Activated T-helper 1 cell treated with anti-CD3 and anti-CD28 coated beads, Interleukin-2, amount 50 U/mL, for 16 hours (primary cell): ENCODE measurements around the gene CACNA1F.
A peak's percentile ranks its signal among the peaks of the same experiment; 100 is the strongest.

ENCODE experiments used
- DNase-seq, 2 donors: peaks; one replicate each; pipeline ENCODE4 v3.0.0-alpha.2; 2020; ENCODE audit warnings: low read depth in 1 of 2, low spot score in 1 of 2

CACNA1F gene

GRCh38 chrX:49199315-49199595 lies 33.9 kb downstream of the CACNA1F start:
- DNase-seq: no peak

DNA sequence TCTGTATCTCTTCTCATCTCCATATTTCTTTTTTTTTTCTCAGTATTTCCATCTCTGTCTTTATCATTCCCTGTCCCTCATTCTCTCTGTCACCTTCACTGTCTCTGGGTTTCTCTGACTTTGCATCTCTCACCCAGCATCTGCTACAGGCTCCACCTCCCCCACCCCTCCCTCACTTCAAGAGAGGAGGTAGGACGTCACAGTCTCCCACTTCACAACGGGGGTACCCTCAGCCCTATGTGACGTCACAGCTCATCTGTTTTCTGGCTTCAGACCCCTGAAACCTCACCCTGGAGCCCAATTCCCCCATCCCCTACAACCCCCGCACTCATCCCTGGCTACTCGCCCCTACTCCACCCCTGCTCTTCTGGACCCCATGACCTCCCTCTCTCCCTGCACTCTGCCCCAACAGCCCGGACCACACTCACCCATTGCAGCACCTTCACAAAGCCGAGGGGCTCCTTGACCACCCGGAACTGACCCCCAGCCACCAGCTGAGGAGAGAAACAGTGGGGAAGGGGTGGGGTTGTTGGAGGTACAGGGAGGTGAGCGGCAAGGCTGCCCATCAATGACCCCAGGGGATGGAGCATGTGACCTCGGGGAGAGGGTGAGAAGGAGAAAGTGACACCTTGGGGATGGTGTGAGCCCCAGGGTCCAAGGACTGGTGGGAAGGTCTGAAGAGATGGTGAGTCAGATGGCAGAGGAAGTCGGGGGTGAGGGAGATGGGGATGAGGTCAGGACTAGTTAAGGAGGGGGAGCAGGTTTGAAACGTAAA lies 34.4 kb downstream of the CACNA1F start:
- no peak for DNase-seq

GRCh38 chrX:49197543-49198087 lies 35.5 kb downstream of the CACNA1F start:
- DNase-seq: no peak

GRCh38 chrX:49193542-49193964 lies 39.6 kb downstream of the CACNA1F start:
- DNase-seq: no peak

GRCh38 chrX:49192722-49193328 lies 40.3 kb downstream of the CACNA1F start:
- DNase-seq: no peak

GRCh38 chrX:49191574-49192011 lies 41.5 kb downstream of the CACNA1F start:
- no peak for DNase-seq

DNA sequence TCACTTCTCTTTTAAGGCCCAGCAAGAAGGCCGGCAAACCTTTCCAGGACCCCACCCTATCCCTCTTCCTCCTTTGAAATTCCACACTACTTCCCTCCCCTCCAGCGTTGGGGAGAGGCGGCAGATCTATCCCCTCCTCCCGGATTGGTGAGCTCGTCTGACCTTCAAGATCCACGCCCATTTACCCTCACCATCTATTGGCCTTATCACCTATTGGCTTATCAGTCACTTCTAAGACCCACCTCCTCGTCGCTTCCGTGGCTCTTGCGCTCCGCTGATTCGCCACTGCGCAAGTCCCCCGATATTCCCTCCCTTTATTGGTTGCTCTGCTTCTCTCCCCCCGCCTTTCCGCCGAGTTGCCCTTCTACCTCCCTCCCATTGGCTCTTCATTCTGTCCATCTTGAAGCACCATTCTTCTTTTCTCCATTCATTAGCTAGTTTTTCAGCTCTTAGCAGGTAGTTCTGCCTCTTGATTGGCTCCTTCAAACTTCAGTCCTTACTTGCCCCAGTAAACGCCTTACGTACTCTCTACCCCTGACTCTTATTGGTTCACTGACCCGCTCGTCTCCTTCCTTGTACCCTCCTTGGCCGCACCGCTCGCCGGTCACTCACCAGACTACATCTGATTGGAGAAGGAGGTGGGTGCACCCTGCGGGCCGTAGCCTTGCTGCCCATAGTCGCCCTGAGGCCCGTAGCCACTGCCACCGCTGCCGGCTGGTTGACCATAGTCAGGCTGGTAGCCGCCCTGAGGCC lies 42.1 kb downstream of the CACNA1F start:
- peak; percentile 50 to 74 for DNase-seq

- no peak for DNase-seq
Measured at GRCh38 chrX:49189606-49190005, 43.5 kb downstream of the CACNA1F start.

DNA sequence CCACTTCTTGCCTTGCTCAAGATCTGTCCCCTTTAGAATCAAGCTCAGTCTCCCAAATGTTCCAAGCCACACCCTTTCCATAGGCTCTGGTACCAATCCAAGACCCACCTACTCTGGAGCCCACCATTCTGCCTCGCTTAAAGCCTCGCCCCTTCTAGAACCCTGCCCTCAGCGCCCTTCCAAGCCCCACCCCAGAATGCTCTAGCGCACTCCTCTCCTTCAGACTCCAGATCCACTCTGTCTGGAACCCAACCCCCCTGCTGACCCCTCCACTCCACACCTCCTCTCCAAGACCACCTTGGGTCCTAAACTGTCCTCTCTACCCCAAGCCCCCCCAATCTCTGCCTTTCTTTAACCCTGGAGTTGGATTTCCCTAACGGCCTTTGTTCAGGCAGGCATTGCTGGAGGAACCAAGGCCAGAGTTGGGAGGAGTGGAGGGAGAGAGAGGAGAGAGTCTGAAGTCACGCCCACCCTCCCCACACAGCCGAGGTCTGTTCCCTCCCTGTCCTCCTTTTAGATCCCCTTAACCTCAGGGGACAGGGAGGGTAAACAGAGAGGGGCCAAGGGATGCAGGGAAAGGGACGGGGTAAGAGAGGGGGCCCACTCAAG lies 44.6 kb downstream of the CACNA1F start:
- DNase-seq: no peak

DNA sequence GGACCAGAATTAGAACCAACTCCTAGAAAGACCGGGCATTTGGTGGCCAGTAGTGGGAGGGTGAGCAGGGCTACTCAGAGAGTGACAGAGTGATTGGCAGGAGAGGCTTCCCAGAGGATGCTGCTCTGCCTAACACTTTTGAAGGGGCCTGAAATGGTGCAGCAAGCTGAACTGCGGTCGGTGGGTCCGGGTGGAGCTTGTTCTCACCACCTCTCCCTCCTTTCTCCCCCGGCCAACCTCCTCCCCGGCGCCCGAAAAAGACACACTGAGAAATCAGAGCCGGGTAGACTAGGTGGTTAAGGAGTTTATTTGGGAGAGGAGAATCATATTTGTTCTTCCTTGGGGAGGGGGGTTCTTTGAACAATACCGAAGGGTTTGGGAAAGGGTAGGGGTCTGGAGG lies 45.6 kb downstream of the CACNA1F start:
- no peak for DNase-seq

GRCh38 chrX:49187028-49187394 lies 46.1 kb downstream of the CACNA1F start:
- DNase-seq: no peak

DNA sequence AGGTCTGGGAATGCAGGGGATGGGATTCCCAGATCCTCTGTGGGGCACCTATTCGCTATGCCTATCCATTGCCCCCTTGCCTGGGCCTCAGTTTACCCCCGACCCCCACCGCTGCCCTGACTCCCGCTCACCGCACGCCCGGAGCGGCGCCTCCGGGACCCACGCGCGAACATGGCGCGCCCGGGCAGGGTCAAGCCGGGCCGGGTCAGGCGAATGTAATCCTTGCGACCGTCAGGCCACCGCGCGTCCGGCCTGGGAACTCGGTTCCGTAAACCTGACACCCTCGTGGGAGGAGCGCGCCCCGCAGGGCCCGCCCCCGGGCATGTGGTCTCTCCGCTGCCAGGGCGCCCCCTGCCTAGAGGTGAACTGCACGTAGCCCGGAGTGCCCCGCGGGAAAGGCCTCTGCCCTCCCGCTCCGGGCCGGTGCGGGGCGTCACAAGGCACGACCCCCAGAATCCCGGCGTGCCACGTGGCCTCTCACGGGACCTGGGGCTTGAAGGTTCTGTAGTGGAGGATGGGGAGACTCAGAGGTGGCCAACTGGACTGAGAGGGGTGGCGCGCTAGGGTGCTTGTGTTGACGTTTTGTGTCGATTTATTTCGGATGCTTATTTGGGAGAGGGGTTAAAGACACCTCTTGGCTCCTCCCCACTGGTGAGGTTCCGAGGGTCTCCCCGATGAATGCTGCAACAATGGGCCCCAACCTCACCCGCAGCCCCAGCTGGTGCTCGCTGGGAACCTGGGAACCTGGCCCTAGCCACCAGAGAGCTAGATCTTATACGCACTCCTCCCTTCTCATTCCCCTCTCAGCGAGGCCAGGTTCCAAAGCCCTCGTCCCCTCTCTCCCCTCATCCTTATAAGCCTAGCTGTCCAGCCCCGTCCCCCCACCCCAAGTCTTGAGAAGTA lies 46.8 kb downstream of the CACNA1F start, which contains the start of gene PRICKLE3:
Gene PRICKLE3 (minus strand): TSS at position 249 of the 903 bp plus-strand sequence. CDS start 76 bp downstream, at position 173.
- peak; percentile 46 to 54 for DNase-seq

DNA sequence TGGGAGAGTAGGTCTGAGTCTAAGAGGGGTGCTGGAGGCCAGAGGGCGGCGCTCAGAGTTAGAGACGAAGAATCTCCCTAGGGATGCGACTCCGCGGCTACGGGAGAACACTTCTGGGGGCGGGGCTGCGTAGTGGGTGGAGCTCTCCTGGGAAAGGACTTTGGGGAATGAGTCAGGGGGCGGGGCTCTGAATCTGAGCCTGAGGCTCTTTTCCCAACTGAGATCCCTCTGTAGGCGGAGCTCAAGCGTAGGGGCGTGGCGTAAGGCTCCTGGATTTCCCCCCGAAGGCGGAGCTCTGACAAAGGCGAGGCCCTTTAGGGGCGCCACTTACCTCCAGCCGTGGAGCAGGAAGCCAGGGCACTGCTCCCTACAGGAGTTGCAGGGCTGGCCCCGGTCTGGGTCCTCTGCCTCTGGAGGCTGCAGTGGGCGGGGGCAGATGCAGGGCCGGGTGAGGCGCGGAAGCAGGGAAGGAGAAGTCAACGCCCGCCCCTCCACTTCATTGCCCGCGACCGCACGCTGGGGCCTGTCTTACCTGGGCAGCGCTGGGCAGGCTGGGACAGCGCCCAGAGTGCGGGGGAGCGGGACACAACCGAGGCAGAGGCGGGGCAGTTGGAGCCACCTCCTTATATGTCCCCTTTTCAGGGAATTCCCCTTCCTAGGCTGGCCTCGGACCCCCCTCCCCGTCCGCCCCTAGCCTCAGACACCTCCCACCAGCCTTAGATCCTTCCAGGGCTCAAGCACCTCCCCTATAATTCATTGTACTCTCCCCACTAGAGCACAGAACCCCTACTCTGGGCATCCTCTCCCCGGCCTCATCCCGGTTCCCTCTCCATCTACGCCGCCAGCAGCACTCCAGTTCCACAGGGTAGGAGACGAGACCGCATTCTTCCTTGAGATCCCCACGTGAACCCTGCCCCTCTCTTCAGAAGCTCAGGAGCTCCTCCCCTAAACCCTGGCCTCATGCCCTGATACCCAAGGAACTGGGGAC lies 48.6 kb downstream of the CACNA1F start:
- DNase-seq: no peak

- no peak for DNase-seq
Measured at GRCh38 chrX:49183701-49184281, 49.3 kb downstream of the CACNA1F start.

DNA sequence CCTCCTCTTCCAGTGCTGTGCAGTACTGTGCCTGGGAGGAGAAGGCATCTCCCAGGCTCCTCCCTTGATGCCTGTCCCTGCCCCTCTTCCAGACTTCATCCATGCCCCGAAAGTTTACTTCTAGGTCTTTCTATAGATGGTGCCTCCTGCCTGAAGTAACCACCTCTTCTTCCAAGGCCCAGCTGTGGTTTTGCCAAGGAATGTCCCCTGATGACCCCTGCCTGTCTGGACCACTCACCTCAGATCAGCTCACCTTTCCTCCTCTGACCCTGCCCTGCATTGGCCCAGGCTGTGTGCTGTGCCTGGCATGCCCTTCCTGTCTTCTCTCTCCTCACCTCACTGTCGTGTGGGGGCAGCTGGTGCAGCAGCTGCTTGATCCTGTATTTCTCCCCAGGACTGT lies 53.8 kb downstream of the CACNA1F start:
- DNase-seq: no peak

DNA sequence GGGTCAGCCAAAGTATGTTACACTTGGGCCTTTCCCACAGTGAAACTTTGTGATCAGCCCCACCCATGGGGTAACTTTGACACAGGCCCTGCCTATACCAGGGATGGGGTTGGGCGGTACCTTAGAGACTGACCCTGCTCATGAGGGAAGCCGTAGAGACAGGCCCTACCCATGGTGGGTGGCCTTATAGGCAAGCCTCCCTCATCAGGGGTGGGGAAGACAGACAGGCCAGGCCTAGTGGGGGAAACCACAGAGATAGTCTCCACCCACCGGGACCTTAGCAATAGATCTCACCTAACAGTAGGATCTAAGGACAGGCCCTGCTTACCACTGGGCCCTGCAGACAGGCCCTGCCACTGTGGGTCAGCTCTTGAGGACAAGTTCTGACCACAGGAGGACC lies 54.6 kb downstream of the CACNA1F start:
- no peak for DNase-seq

DNA sequence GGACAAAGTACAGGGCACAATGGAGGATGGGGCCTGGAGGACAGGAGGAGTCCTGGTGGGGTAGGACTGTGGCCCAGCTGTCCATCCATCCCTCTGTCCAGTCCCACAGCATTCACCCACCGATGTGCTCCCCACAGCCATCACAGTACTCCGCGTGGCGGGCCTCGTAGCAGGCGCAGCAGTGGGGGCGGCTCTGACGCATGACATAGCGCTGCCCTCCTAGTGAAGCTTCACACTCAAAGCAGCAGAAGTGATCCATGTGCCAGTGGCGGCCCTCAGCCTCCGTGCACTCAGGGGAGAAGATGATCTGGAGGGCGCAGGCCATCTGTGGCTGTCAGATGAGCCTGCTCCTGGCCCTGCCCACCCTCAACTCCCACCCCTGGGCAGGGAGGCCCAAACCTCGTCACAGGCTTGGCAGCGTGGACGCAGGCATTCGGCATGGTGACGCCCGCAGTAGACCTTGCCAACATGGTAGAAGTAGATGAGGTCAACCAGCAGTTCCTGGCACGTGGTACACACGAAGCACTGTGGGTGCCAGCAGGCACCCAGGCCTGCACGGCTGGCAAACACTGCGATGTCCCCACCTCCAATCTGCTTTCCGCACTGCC lies 55.2 kb downstream of the CACNA1F start:
- DNase-seq: no peak

GRCh38 chrX:49177338-49177833 lies 55.8 kb downstream of the CACNA1F start:
- no peak for DNase-seq
